Upper lobe of left lung (tissue), 4 donors: ENCODE measurements around the gene ADAMTSL5.

Experiments
- POLR2A ChIP-seq, 4 donors: fragments of 450-650 bp; IDR thresholded peaks; one replicate each; pipeline ENCODE4 v1.5.1; 2016 to 2017; ENCODE audit warnings: antibody characterized with exemption in 4 of 4, mild to moderate bottlenecking in 2 of 4
- TF ChIP-seq, protein P1 (sequence below), 6 experiments: fragments of 450-650 bp in 4 of 6; fragments of 200-600 bp in 2 of 6; sonication (generic) in 2 of 6; IDR thresholded peaks; one replicate each; pipeline ENCODE4 v1.5.1; 2016 to 2019; ENCODE audit warnings: antibody characterized with exemption in 6 of 6

DNA sequence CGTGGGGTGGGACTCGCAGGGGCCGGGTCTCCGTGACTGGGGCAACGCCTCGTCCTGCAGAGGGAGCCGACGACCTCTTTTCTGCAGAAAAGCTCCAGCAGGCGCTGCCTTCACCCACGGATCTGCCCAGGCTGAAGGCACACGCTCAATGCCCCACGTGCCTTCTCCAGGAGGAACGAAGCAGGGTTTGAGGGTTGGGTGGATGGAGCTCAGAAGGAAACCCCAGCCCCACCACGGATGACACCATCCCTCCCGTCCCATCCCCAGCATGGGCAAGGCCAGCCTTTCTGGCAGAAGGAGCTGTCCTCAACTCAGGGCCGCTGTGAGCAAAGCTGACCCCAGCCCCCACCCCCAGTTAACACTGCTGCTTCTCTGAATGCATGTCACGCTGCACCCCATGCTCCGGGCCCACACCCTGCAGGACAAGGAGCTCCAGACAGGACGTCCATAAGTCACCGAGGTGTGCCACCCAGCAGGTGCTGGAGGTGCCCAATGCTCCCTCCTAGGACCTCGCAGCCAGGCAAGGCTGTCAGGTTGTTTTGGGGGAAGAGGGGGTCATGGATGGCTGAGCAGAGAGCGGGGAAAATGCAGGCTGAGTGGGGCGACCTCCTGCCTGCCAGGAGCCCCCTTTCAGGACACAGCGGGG is 41.2 kb downstream of the ADAMTSL5 start:
- TF ChIP-seq, protein P1, sequence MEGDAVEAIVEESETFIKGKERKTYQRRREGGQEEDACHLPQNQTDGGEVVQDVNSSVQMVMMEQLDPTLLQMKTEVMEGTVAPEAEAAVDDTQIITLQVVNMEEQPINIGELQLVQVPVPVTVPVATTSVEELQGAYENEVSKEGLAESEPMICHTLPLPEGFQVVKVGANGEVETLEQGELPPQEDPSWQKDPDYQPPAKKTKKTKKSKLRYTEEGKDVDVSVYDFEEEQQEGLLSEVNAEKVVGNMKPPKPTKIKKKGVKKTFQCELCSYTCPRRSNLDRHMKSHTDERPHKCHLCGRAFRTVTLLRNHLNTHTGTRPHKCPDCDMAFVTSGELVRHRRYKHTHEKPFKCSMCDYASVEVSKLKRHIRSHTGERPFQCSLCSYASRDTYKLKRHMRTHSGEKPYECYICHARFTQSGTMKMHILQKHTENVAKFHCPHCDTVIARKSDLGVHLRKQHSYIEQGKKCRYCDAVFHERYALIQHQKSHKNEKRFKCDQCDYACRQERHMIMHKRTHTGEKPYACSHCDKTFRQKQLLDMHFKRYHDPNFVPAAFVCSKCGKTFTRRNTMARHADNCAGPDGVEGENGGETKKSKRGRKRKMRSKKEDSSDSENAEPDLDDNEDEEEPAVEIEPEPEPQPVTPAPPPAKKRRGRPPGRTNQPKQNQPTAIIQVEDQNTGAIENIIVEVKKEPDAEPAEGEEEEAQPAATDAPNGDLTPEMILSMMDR (IDR thresholded peaks at IDR 0.05): no peak
- no peak for TF ChIP-seq POLR2A (IDR thresholded peaks at IDR 0.05)
